Activated T-cell treated with anti-CD3 and anti-CD28 coated beads for 4 hours (primary cell): ENCODE results near the gene CXCL5.

Experiments used
- DNase-seq: peaks from one replicate; pipeline ENCODE4 v3.0.0-alpha.2; 2020

The CXCL5 gene

GRCh38 chr4:73998040-73999011, at the start of gene CXCL5:
Gene CXCL5 (minus strand): TSS chr4:73998677. CDS start chr4:73998581, 96 bp downstream.
- DNase-seq, result no peak

GRCh38 chr4:74047152-74047551, 48.7 kb upstream of the CXCL5 start:
- DNase-seq, result no peak

DNA sequence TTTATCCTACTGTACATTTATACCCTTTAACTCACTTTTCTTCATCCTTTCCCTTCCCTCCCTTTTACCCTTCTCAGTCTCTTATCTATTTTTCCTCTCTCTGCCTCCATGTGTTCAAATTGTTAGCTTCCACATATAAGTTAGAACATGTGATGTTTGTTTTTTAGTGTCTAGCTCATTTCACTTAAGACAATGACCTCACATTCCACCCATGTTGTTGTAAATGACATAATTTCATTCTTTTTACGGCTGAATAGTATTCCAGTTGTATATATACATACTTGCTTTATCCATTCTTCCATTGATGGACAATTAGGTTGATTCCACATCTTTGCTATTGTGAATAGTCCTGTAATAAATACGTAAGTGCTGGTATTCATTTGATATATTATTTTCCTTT, 47.3 kb upstream of the CXCL5 start:
- no peak for DNase-seq

- DNase-seq, result no peak
Measured at GRCh38 chr4:74045247-74045646, 46.8 kb upstream of the CXCL5 start.

GRCh38 chr4:74044677-74045076, 46.2 kb upstream of the CXCL5 start:
- DNase-seq, result no peak

GRCh38 chr4:74042681-74043080, 44.2 kb upstream of the CXCL5 start:
- DNase-seq, result no peak

DNA sequence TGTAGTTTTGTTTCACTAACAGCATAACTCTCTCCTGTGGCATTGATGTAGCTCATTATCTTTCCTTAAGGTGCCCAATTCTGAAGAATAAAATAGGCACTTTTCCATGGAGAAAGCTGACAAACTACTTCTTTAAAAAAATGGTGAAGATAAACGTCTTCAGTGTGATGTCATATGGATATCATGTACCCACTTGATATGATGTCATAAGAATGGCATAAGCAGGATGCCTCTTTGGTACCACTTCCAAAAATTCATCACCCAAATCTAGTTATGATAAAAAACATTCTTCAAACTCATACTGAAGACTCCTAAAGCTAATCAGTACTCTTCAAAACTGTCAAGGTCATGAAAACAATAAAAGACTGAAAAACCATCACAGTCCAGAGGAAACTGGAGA, 42.9 kb upstream of the CXCL5 start:
- no peak for DNase-seq

DNA sequence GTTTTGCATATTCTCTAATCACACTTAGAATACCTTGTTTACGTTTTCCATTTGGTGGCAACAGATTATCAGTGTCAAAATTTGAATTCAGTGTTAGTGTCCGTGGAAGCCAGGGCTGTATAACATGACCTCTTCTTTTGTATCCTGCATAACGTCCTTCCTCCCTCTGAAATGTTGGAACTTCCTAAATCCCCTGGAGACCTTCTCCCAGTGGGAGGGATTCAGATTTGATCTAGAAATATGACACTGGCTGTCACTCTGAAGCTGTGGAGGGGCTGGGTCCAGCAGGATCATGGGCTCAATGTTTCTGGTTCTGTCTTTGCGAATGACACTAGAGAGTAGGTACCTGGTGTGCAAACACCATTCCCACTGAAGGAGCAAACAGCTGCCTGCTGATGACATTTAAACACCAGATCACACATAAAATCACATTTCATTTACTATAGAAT, 40.9 kb upstream of the CXCL5 start:
- no peak for DNase-seq

DNA sequence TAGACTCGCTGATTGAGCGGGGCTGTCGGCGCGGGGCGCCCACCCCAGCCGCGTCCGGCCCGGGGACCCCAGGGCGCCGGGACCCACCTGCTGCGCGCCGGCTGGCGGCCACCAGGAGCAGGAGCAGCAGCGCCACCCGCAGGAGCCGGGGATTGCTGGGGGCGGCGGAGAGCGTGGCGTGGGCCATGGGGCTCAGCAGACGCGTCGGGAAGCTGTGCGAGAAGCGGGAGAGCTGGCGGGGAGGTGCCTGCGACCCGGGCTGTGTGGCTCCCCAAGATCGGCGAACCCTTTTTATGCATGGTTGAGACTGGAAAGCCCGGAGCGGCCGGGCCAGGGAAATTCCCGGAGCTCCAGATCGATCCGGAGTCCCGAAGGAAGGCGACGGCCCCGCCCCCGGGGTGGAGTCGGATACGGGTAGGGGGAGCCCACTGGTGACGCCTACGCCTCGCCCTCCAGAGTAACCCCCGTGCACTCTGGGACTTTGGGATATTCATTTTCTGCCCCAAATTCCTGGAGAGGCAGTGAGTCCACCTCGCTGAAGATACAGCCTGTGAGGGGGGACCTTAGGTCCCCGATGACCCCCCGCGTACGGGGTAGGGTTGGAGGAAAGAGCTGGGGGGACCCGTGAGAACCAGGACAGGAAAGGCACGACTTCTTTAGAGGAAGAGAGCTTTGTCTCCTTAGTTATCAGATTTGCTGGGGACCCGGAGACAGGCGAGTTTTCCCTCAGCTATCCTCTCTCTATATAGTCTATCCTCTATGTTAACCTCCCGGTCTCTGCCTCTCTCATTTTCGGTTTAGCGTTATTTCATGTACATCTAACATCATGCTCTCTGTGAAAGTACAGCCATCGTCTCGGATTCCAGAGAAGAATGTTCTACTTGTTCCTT, 40.2 kb upstream of the CXCL5 start, which contains the start of gene CXCL3:
CXCL3 (minus strand) TSS at position 265 of the 890 bp plus-strand sequence; CDS start at position 187, 78 bp downstream.
- no peak for DNase-seq

DNA sequence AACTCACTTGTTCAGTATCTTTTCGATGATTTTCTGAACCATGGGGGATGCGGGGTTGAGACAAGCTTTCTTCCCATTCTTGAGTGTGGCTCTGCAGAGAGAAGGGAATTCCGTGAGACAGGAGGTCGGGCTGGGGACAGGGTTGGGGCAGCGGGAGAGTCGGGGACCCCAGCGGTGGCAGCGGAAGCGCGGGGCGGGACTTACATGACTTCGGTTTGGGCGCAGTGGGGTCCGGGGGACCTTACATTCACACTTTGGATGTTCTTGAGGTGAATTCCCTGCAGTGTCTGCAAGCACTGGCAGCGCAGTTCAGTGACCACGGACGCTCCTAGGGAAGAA, 39.6 kb upstream of the CXCL5 start:
- no peak for DNase-seq

- no peak for DNase-seq
Measured at GRCh38 chr4:74037076-74037955, 38.8 kb upstream of the CXCL5 start.

DNA sequence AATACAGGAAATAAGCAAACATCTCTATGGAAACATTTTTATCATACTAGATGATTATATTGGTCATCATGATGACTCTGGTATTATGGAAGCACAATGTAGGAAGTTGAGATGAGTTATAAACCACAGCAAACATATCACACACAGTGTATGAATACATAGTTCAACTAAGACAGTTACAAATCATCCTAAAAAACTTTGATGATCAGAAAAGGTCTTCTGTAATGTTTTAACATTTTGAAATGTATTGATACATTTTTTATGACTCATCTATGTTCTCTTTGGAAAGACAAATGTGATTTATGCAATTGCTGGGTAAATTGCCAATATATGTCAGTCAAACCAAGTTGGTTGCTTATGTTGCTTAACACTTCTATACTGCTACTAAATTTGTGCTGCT, 35.3 kb upstream of the CXCL5 start:
- no peak for DNase-seq

DNA sequence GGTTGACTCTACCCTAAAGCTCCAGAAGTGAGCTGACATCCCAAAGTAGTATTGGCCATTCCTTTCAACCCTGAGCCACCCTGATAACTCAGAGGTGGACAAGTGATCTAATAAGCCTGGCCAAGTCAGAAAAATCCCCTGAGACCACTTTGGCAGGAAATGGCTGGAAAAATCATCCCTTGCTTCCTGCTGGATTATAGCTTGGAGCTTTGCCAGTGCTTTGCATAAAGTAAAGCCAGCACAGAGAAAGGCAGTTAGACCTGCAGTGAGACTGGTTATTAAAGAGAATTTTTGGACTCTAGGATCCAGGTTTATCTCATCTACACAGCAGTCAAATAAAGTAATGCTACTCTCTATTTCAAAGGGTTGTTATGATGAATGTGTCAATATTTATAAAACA, 33.6 kb upstream of the CXCL5 start:
- no peak for DNase-seq

DNA sequence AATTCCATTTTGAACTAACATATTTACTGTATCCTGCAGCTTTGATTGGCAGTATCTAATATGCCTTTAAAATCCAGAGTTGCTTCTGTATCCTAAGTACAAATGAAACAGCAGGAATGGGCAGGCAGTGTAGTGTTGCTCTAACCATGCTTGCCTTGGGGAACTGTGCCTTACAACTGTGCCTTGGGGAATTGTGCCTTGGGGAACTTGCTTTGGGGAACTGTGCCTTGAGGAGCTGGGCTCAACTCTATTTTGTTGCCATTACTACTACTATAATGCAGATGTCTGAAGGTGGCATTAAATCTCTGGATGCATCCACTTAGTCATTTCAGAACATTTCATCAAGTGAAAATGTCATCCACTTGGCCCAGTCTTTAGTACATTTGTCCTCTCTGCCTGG, 33.1 kb upstream of the CXCL5 start:
- DNase-seq, result no peak

DNA sequence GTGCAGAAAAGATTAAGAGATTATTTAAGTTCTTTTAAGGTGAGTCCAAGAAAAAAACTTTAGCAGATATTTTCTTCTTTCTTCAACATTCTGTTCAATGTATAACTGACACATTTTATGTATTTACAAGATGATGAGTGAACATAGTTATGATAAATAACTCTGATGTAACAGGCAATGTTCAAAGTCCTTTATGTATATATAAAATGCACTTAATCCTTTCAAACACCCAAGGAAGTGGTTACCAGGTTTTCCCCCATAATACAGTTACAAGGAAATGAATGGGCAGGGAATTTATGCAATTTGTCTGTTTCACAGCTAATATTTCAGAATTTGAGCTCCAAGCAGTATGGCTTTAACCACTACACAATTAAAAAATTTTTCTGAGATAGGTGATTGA, 31.8 kb upstream of the CXCL5 start:
- DNase-seq, result no peak

DNA sequence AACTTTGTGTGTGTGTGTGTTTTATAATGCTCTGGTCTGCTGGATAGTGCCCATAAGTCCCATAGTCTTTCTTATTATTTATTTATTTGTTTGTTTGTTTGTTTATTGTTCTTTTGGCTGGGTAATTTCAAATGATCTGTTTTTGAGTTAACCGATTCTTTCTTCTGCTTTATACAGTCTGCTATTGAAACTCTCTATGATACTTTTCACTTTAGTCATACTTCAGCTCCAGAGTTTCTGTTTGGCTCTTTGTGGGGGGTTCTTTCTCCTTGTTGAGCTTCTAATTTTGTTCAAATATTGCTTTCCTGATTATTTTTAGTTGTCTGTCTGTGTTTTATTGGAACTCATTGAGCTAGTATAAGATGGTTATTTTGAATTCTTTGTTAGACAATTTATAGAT, 30.0 kb upstream of the CXCL5 start:
- no peak for DNase-seq

- DNase-seq, result no peak
Measured at GRCh38 chr4:74023709-74024108, 25.2 kb upstream of the CXCL5 start.

DNA sequence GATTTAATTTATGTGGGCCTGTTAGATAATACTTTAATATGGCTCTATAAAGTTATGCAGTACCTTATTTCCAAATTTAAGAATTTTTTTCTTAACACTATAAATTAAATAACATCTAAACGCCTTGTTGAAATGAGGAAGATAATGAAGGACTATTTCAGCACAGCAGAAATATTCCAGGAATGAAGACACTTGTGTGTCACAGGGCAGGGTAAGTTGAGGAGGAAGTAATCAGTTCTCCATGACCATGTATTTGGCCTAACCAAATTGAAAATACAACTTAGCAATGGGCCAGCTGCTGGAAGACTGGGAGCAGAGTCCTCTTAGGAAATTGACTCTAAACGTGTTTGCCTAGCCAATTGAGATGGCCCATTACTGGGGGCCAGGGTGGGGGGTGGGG, 23.1 kb upstream of the CXCL5 start:
- DNase-seq, result no peak

- DNase-seq, result no peak
Measured at GRCh38 chr4:74018771-74019170, 20.3 kb upstream of the CXCL5 start.

GRCh38 chr4:74018116-74018515, 19.6 kb upstream of the CXCL5 start:
- DNase-seq, result no peak

DNA sequence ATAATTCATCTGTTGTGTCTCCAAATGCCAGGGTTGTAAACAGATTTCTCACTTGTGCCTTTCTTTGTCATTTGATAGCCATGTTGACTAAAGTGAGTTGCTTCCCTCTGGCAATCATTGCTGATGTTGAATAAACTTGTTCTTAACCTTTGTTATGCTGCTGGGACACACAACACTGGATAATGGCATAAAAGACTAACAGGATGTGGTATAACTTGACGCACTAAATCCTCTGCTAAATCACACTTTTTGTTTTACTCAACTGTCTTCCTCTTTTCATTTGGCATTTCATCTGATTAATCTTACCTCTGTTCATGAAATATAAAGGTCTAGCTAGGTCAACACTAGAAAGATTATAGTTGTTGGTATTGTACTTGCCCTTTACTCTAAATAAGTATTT, 17.6 kb upstream of the CXCL5 start:
- no peak for DNase-seq

DNA sequence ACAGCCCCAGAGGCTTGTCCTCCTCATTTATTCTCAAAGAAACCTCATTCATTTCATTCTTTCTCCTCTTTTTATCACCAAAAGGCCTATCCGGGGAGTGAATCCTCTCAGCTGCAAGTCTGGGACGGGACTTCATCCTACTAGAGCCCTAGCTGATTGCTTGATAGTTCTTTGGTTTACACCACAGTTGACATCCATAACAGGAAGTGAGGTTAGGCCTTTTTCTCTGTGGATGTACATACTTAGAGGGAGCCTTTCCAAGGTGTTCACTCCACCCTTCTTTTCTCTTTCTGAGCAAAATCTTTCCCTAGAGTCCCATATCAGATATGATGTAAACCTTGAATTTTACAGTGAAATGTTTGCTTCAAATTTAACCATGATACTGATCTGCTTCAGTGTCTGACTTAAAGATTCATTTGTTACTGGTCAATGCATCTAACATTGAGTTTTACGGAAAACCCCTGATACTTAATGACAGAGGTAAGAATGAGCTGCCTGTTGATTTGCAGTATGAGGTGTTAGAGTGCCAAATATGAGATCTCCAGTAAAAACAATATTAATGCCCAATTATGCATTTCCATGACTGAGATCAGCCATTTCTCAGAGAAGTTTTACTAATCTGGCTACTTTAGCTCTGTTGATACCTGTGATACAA, 16.8 kb upstream of the CXCL5 start:
- DNase-seq, result no peak
